ENCODE measurements around the gene ACKR2.

The ACKR2 gene, protein sequence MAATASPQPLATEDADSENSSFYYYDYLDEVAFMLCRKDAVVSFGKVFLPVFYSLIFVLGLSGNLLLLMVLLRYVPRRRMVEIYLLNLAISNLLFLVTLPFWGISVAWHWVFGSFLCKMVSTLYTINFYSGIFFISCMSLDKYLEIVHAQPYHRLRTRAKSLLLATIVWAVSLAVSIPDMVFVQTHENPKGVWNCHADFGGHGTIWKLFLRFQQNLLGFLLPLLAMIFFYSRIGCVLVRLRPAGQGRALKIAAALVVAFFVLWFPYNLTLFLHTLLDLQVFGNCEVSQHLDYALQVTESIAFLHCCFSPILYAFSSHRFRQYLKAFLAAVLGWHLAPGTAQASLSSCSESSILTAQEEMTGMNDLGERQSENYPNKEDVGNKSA

DNA sequence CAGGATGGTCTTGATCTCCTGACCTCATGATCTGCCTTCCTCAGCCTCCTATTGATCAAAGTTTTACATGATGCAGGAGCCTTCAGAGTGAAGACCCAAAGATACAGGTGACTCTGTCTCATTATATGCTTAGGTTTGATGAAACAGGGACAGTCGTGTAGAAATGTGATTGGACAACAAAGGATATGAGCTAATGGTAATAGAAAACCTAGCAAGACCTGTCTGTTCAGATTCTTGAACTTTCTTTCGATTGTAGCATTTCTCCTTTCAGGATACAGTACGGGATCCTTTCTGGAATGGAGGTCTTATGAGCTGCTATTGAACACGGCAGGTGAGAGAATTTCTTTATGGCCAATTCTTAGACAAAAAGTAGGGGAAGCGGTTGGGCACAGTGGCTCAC is at the start of gene ACKR2:
Gene ACKR2, plus strand, starts transcription at position 244 of the 400 bp plus-strand sequence. CDS start 55,058 bp downstream, outside the sequence.
- Histone ChIP-seq H3K36me3 (ENCODE audit: control insufficient read depth in 2 of 2, insufficient read depth in 1 of 2, low read length in 2 of 2) (no peaks in the 10 kb centered on the region), H3K9me3 (ENCODE audit: control insufficient read depth, insufficient read depth, low read depth, low read length) (no peaks in the 10 kb centered on the region), H3K4me3 (ENCODE audit: low read depth, low read length) (no peak within 1 kb of the TSS), H3K27ac (ENCODE audit: extremely low read depth, low read depth, low read length) (no peak within 1 kb of the TSS), H3K4me1 (ENCODE audit: control insufficient read depth, insufficient read depth, low read length) (no peaks in the 10 kb centered on the region)
- POLR2A ChIA-PET, result no interaction called here
- TF ChIP-seq BCL11B (tag by site-specific recombination; IDR thresholded peaks at IDR 0.05; ENCODE audit: low read depth) (no peak), ZNF37A (tag by site-specific recombination; IDR thresholded peaks at IDR 0.05) (no peak), ZNF544 (tag by site-specific recombination; IDR thresholded peaks at IDR 0.05) (no peak), ZNF16 (tag by site-specific recombination; IDR thresholded peaks at IDR 0.05; ENCODE audit: low read depth) (no peak), KLF17 (tag by site-specific recombination; IDR thresholded peaks at IDR 0.05) (no peak), ZSCAN4 (tag by site-specific recombination; IDR thresholded peaks at IDR 0.05) (no peak), PRDM4 (tag by site-specific recombination; IDR thresholded peaks at IDR 0.05) (no peak), ZNF658 (tag by site-specific recombination; IDR thresholded peaks at IDR 0.05) (no peak), ZNF747 (tag by site-specific recombination; IDR thresholded peaks at IDR 0.05) (no peak)
- TF ChIP-seq, protein P1, sequence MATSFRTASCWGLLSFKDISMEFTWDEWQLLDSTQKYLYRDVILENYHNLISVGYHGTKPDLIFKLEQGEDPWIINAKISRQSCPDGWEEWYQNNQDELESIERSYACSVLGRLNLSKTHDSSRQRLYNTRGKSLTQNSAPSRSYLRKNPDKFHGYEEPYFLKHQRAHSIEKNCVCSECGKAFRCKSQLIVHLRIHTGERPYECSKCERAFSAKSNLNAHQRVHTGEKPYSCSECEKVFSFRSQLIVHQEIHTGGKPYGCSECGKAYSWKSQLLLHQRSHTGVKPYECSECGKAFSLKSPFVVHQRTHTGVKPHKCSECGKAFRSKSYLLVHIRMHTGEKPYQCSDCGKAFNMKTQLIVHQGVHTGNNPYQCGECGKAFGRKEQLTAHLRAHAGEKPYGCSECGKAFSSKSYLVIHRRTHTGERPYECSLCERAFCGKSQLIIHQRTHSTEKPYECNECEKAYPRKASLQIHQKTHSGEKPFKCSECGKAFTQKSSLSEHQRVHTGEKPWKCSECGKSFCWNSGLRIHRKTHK (tag by site-specific recombination; IDR thresholded peaks at IDR 0.05), result no peak
- CTCF ChIA-PET, result interaction anchor here (0.6 to 1.3 kb wide), 2 partner anchors 9 to 22 kb away, joined by 3 to 4 read pairs; no protein-coding TSS in a partner anchor

- CTCF ChIA-PET, result interaction anchor here (0.6 to 2.4 kb wide), 4 partner anchors 18 to 1129 kb away, joined by 3 to 8 read pairs (median 4); no protein-coding TSS in a partner anchor
- Histone ChIP-seq H3K4me1 (ENCODE audit: control insufficient read depth, insufficient read depth, low read length) (no peaks in the 10 kb centered on the region), H3K4me3 (ENCODE audit: low read depth, low read length) (no peak overlapping the region), H3K27ac (ENCODE audit: extremely low read depth, low read depth, low read length) (no peak overlapping the region), H3K9me3 (ENCODE audit: control insufficient read depth, insufficient read depth, low read depth, low read length) (no peaks in the 10 kb centered on the region), H3K36me3 (ENCODE audit: control insufficient read depth in 2 of 2, insufficient read depth in 1 of 2, low read length in 2 of 2) (no peaks in the 10 kb centered on the region)
- TF ChIP-seq BCL11B (tag by site-specific recombination; IDR thresholded peaks at IDR 0.05; ENCODE audit: low read depth), result no peak
- TF ChIP-seq EGR2 (tag by site-specific recombination; IDR thresholded peaks at IDR 0.05; ENCODE audit: low read depth), result no peak
- no peak for TF ChIP-seq ZNF707 (tag by site-specific recombination; IDR thresholded peaks at IDR 0.05)
- TF ChIP-seq ZFP69B (tag by site-specific recombination; IDR thresholded peaks at IDR 0.05), result no peak
- TF ChIP-seq ZNF140 (tag by site-specific recombination; IDR thresholded peaks at IDR 0.05), result no peak
- TF ChIP-seq, protein P2, sequence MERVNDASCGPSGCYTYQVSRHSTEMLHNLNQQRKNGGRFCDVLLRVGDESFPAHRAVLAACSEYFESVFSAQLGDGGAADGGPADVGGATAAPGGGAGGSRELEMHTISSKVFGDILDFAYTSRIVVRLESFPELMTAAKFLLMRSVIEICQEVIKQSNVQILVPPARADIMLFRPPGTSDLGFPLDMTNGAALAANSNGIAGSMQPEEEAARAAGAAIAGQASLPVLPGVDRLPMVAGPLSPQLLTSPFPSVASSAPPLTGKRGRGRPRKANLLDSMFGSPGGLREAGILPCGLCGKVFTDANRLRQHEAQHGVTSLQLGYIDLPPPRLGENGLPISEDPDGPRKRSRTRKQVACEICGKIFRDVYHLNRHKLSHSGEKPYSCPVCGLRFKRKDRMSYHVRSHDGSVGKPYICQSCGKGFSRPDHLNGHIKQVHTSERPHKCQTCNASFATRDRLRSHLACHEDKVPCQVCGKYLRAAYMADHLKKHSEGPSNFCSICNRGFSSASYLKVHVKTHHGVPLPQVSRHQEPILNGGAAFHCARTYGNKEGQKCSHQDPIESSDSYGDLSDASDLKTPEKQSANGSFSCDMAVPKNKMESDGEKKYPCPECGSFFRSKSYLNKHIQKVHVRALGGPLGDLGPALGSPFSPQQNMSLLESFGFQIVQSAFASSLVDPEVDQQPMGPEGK (tag by site-specific recombination; IDR thresholded peaks at IDR 0.05), result no peak
- TF ChIP-seq ZNF311 (tag by site-specific recombination; IDR thresholded peaks at IDR 0.05; ENCODE audit: borderline replicate concordance), result no peak
- no peak for TF ChIP-seq PRDM6 (tag by site-specific recombination; IDR thresholded peaks at IDR 0.05)
- TF ChIP-seq MZF1 (tag by site-specific recombination; IDR thresholded peaks at IDR 0.05; ENCODE audit: borderline replicate concordance), result no peak
- no peak for TF ChIP-seq ZNF776 (tag by site-specific recombination; IDR thresholded peaks at IDR 0.05; ENCODE audit: borderline replicate concordance)
- no peak for TF ChIP-seq ZNF837 (tag by site-specific recombination; IDR thresholded peaks at IDR 0.05)
- POLR2A ChIA-PET, result no interaction called here
Observed at GRCh38 chr3:42762046-42762724, 47.1 kb upstream of the ACKR2 start.

All from HEK293 (cell line).